Keratinocyte (primary cell): ENCODE results near the gene ZNF79. TPM values are rescaled to one million over a fixed set of nuclear protein-coding genes. Genes with fewer than 3 reads are reported as not detected.

ENCODE experiments used
- DNase-seq: peaks from one replicate; pipeline ENCODE4 v3.0.0-alpha.2; 2011; ENCODE audit warnings: low read depth, missing footprints, low spot score
- FAIRE-seq: peaks from 2 replicates; lab custom pipeline; 2011; peaks lifted over from hg19 to GRCh38; lab: Jason Lieb, UNC
- H2AFZ ChIP-seq: 2 replicates; pipeline ENCODE4 v1.6.0; 2012; ENCODE audit warnings: low read length, control low read depth, inconsistent platforms; ENCODE audit not compliant: control insufficient read depth
- H3K27ac ChIP-seq: 2 replicates; pipeline ENCODE4 v1.5.1; 2011; ENCODE audit warnings: low read length; ENCODE audit not compliant: control insufficient read depth, insufficient read depth
- H3K27me3 ChIP-seq: 3 replicates; pipeline ENCODE4 v1.6.0; 2011; ENCODE audit warnings: low read length; ENCODE audit not compliant: control insufficient read depth, insufficient read depth; ENCODE audit errors: extremely low read depth
- H3K36me3 ChIP-seq, 2 experiments: 2 replicates in 1 of 2; 3 replicates in 1 of 2; pipeline ENCODE4 v1.5.1; 2011; ENCODE audit warnings: low read length in 2 of 2, mild to moderate bottlenecking in 1 of 2; ENCODE audit not compliant: control insufficient read depth in 2 of 2, insufficient read depth in 2 of 2; ENCODE audit errors: extremely low read depth in 1 of 2
- H3K4me1 ChIP-seq: 3 replicates; pipeline ENCODE4 v1.5.1; 2011; ENCODE audit warnings: low read length; ENCODE audit not compliant: control insufficient read depth, insufficient read depth; ENCODE audit errors: extremely low read depth
- H3K4me2 ChIP-seq: 3 replicates; pipeline ENCODE4 v1.6.0; 2011; ENCODE audit warnings: low read depth, low read length; ENCODE audit not compliant: control insufficient read depth, insufficient read depth; ENCODE audit errors: extremely low read depth
- H3K4me3 ChIP-seq, 3 experiments: fragments of 200-600 bp in 1 of 3; sonication (generic) in 1 of 3; 2 replicates in 2 of 3; 3 replicates in 1 of 3; pipeline ENCODE4 v1.5.1; 2011 to 2016; ENCODE audit warnings: low read length in 3 of 3, mild to moderate bottlenecking in 3 of 3, control low read depth in 2 of 3, inconsistent platforms in 1 of 3, low read depth in 1 of 3, mixed read lengths in 1 of 3, mixed run types in 1 of 3, moderate library complexity in 1 of 3; ENCODE audit not compliant: control insufficient read depth in 2 of 3, insufficient read depth in 2 of 3; ENCODE audit errors: extremely low read depth in 1 of 3
- H3K79me2 ChIP-seq: 2 replicates; pipeline ENCODE4 v1.6.0; 2012; ENCODE audit warnings: low read length; ENCODE audit not compliant: control insufficient read depth, insufficient read depth
- H3K9ac ChIP-seq: 3 replicates; pipeline ENCODE4 v1.6.0; 2011; ENCODE audit warnings: low read length; ENCODE audit not compliant: control insufficient read depth, insufficient read depth; ENCODE audit errors: extremely low read depth
- H3K9me1 ChIP-seq: 3 replicates; pipeline ENCODE4 v1.6.0; 2011; ENCODE audit warnings: low read length; ENCODE audit not compliant: control insufficient read depth, insufficient read depth; ENCODE audit errors: extremely low read depth
- H3K9me3 ChIP-seq: 2 replicates; pipeline ENCODE4 v1.5.1; 2012; ENCODE audit warnings: low read depth, low read length; ENCODE audit not compliant: control insufficient read depth
- H4K20me1 ChIP-seq: 3 replicates; pipeline ENCODE4 v1.6.0; 2011; ENCODE audit warnings: low read length; ENCODE audit not compliant: control insufficient read depth, insufficient read depth; ENCODE audit errors: extremely low read depth
- CTCF ChIP-seq, 3 experiments: IDR thresholded peaks in 1 of 3; conservative IDR thresholded peaks in 1 of 3; optimal IDR thresholded peaks in 1 of 3; 2 replicates in 2 of 3; 3 replicates in 1 of 3; pipeline versions ENCODE3 to v1.5.1; 2011; ENCODE audit warnings: low read length in 3 of 3, mild to moderate bottlenecking in 3 of 3, moderate library complexity in 2 of 3, control low read depth in 1 of 3, inconsistent platforms in 1 of 3; ENCODE audit not compliant: insufficient read depth in 2 of 3; ENCODE audit errors: extremely low read depth in 1 of 3
- EZH2 ChIP-seq: IDR thresholded peaks from one replicate; pipeline ENCODE4 v1.6.1; 2012; ENCODE audit warnings: inconsistent platforms, mild to moderate bottlenecking, low read length, moderate library complexity
- dilution Hi-C: fragments of 300-500 bp; cut with MboI; formaldehyde crosslinking; loops from one replicate; pipeline ENCODE4 v1.7.0; 2020; ENCODE audit warnings: low sequenced_read_pairs; ENCODE audit not compliant: extremely low pct_ligation_motif_present
- polyA plus RNA-seq, 5 experiments: library from polyadenylated mRNA; depleted of rRNA in 3 of 5; stranded (reverse) in 3 of 5; stranded (forward) in 1 of 5; unstranded in 1 of 5; fragments of >200 nt; gene quantifications; 1 replicate in 1 of 5; 2 replicates in 3 of 5; 3 replicates in 1 of 5; pipeline versions ENCODE4 v1.2.1 to v1.2.3, GENCODE V29; 2011 to 2012; ENCODE audit warnings: missing spikeins in 2 of 5, low read depth in 1 of 5, low replicate concordance in 1 of 5

ZNF79 gene
- polyA plus RNA-seq, 1 donor (not counting 4 experiments of a cell fraction or from before 2014, with no cell fraction given): 4.8 TPM

DNA sequence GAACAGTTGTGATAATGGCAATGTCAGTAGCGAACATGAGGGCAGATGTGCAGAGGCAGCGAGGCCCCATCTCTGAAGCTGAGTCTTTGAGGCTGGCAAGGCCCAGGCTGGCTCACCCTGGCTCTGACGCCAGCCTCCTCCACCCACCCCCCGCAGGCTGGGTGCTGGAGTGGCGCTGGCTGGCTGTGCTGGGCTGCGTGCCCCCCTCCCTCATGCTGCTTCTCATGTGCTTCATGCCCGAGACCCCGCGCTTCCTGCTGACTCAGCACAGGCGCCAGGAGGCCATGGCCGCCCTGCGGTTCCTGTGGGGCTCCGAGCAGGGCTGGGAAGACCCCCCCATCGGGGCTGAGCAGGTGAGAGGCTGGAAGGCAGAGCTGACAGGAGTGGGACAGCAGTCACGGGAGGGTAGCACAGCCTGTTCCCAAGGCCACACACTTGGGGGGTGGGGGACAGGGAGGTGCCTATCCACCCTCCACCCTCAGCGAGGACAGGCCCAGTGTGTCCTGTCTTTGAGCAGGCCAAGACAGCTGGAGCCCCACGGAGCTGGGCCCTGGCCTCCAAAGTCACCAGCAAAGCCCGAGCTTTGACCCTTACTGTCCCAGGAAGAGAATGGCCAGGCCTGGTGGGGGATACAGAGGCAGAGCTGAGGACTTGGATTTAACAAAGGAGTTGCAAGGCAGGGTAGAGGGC is 21.6 kb upstream of the ZNF79 start:
- DNase-seq (no peak), FAIRE-seq (no peak)
- no peak overlapping the region for H3K4me2 ChIP-seq
- no peaks in the 10 kb centered on the region for H3K9me1 ChIP-seq
- H3K27me3 ChIP-seq: no peaks in the 10 kb centered on the region
- H3K27ac ChIP-seq: no peak overlapping the region
- H3K4me3 ChIP-seq: no peak overlapping the region
- no peak for TF ChIP-seq EZH2
- no peak for TF ChIP-seq CTCF (optimal IDR thresholded peaks at IDR 0.05 in 1 of 3, IDR thresholded peaks at IDR 0.05 in 1 of 3, conservative IDR thresholded peaks at IDR 0.05 in 1 of 3; ENCODE audit: extremely low read depth in 1 of 3, insufficient read depth in 2 of 3, low read length in 3 of 3)
- dilution Hi-C loops: no loop called here
- no peaks in the 10 kb centered on the region for H3K79me2 ChIP-seq
- H3K36me3 ChIP-seq: peaks cover 14 to 20% of the 10 kb centered on the region in 2 experiments
- H3K9ac ChIP-seq: no peak overlapping the region
- H4K20me1 ChIP-seq: no peaks in the 10 kb centered on the region
- H3K9me3 ChIP-seq: no peaks in the 10 kb centered on the region
- H3K4me1 ChIP-seq: peaks cover 5% of the 10 kb centered on the region
- H2AFZ ChIP-seq: no peak overlapping the region

DNA sequence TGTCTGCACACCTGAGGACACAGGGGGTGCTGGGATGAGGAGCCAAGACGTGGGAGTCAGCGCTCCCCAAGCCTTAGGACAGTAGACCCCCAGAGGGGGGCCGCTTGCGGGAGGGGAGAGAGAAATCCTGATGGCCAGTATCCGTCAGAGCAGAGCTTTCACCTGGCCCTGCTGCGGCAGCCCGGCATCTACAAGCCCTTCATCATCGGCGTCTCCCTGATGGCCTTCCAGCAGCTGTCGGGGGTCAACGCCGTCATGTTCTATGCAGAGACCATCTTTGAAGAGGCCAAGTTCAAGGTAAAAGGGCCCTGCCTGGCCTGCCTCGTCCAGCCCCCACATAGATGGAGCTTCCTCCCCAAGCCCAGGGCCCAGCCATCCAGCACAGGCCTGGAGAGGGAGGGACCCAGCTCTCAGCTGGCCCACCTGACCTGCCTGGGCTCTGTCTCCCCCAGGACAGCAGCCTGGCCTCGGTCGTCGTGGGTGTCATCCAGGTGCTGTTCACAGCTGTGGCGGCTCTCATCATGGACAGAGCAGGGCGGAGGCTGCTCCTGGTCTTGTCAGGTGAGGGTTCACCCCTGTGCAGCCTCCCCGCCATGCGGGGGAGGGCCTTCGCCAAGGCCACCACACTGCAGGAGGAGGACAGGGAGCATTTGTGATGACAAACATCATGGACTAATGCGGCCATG is 20.5 kb upstream of the ZNF79 start:
- no peak for DNase-seq
- dilution Hi-C loops: no loop called here

More for the DNA sequence above, 20.5 kb upstream of the ZNF79 start:
- Histone ChIP-seq H3K36me3 (peaks cover 16 to 20% of the 10 kb centered on the region in 2 experiments), H2AFZ (no peak overlapping the region), H3K4me1 (no peaks in the 10 kb centered on the region), H4K20me1 (no peaks in the 10 kb centered on the region), H3K79me2 (no peaks in the 10 kb centered on the region), H3K4me3 (no peak overlapping the region), H3K4me2 (no peak overlapping the region), H3K9ac (no peak overlapping the region), H3K9me1 (no peaks in the 10 kb centered on the region), H3K9me3 (no peaks in the 10 kb centered on the region), H3K27ac (no peak overlapping the region), H3K27me3 (no peaks in the 10 kb centered on the region)
- FAIRE-seq: no peak
- TF ChIP-seq EZH2 (no peak), CTCF (optimal IDR thresholded peaks at IDR 0.05 in 1 of 3, IDR thresholded peaks at IDR 0.05 in 1 of 3, conservative IDR thresholded peaks at IDR 0.05 in 1 of 3; ENCODE audit: extremely low read depth in 1 of 3, insufficient read depth in 2 of 3, low read length in 3 of 3) (no peak)
